GM21390 (cell line): ENCODE data around the gene PET117.
"Not testable (repeated sequence)": the region's sequence is repeated elsewhere in the genome, so short reads cannot be mapped to it uniquely, and the experiment has no call there.

Experiments used
- ATAC-seq: cut with Tn5 transposase; IDR thresholded peaks from one replicate; pipeline ENCODE4 v1.9.1; 2021; ENCODE audit not compliant: unreplicated experiment

The PET117 gene

GRCh38 chr20:18137412-18138265 is at the start of gene PET117, which contains the start of gene KAT14:
TSS of gene PET117 (plus strand) at chr20:18137863. CDS start at chr20:18137956, 93 bp downstream.
TSS of gene KAT14 (plus strand) at chr20:18137863. CDS start at chr20:18142661, 4,798 bp downstream.
- peak; percentile 88 for ATAC-seq

- ATAC-seq: not testable (repeated sequence)
These were observed 49.4 kb upstream of the PET117 start for GRCh38 chr20:18088298-18088697.

- not testable (repeated sequence) for ATAC-seq
These were observed 48.8 kb upstream of the PET117 start for GRCh38 chr20:18088841-18089240.

- ATAC-seq: no peak
These were observed 47.6 kb upstream of the PET117 start for GRCh38 chr20:18090044-18090443.

GRCh38 chr20:18090477-18090876 is 47.2 kb upstream of the PET117 start:
- no peak for ATAC-seq

- ATAC-seq: no peak
These were observed 46.0 kb upstream of the PET117 start for GRCh38 chr20:18091623-18092022.

GRCh38 chr20:18092890-18093289 is 44.8 kb upstream of the PET117 start:
- no peak for ATAC-seq

GRCh38 chr20:18093388-18093787 is 44.3 kb upstream of the PET117 start:
- ATAC-seq: no peak

- ATAC-seq: no peak
These were observed 43.5 kb upstream of the PET117 start for GRCh38 chr20:18094191-18094590.

GRCh38 chr20:18100569-18100968 is 37.1 kb upstream of the PET117 start:
- ATAC-seq: not testable (repeated sequence)

GRCh38 chr20:18101125-18101810 is 36.4 kb upstream of the PET117 start:
- ATAC-seq: no peak

- ATAC-seq: no peak
These were observed 34.2 kb upstream of the PET117 start for GRCh38 chr20:18103497-18103896.

- no peak for ATAC-seq
These were observed 29.3 kb upstream of the PET117 start for GRCh38 chr20:18108326-18108725.

GRCh38 chr20:18128574-18128973 is 9.1 kb upstream of the PET117 start:
- ATAC-seq: not testable (repeated sequence)

- ATAC-seq: no peak
These were observed 5.0 kb upstream of the PET117 start for GRCh38 chr20:18132663-18133062.

GRCh38 chr20:18133962-18134361 is 3.7 kb upstream of the PET117 start:
- ATAC-seq: no peak

- ATAC-seq: peak; percentile 41
These were observed 561 bp downstream of the PET117 start for GRCh38 chr20:18138266-18138582.

GRCh38 chr20:18138639-18139583 is 1.2 kb downstream of the PET117 start:
- ATAC-seq: no peak

GRCh38 chr20:18139832-18140231 is 2.2 kb downstream of the PET117 start:
- ATAC-seq: no peak

- ATAC-seq: no peak
These were observed 7.0 kb downstream of the PET117 start for GRCh38 chr20:18144541-18145099.

- ATAC-seq: no peak
These were observed 16.7 kb downstream of the PET117 start for GRCh38 chr20:18154342-18154741.
